Renal cortex interstitium (tissue), 15 donors: ENCODE data around the gene LYPD1. TPM values are rescaled to one million over a fixed set of nuclear protein-coding genes. Genes with fewer than 3 reads are reported as not detected.
"Not testable (repeated sequence)": the region's sequence is repeated elsewhere in the genome, so short reads cannot be mapped to it uniquely, and the experiment has no call there.

Source experiments
- DNase-seq, 11 donors: peaks; one replicate each; pipeline ENCODE4 v3.0.0-alpha.2; 2013; ENCODE audit warnings: low read depth in 9 of 11, low spot score in 4 of 11; ENCODE audit errors: extremely low read depth in 1 of 11
- long read RNA-seq, 16 experiments: transcript quantifications; one replicate each; lab custom pipeline, GENCODE V29; 2026
- polyA plus RNA-seq, 3 donors: library from polyadenylated mRNA; unstranded; fragments of 120-200 nt; gene quantifications; one replicate each; pipeline ENCODE4 v1.2.1, GENCODE V29; 2013; ENCODE audit not compliant: insufficient read length in 3 of 3

The LYPD1 gene, protein sequence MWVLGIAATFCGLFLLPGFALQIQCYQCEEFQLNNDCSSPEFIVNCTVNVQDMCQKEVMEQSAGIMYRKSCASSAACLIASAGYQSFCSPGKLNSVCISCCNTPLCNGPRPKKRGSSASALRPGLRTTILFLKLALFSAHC
- polyA plus RNA-seq: 100 to 1,000 TPM in 1 of 3 donors, 10 to 100 TPM in 2; 93.0 to 117 (median 94.4) TPM
- long read RNA-seq, donor 1, transcript LYPD1-202 (3 exons, 1,891 nt): major isoform, 45 of 46 reads
- long read RNA-seq, donor 1, partial matches to known transcripts: 0 of 46 reads
- long read RNA-seq, donor 1, other reads (novel, unspliced or antisense): 0 of 46 reads
- long read RNA-seq, donor 2, transcript LYPD1-202 (3 exons, 1,891 nt): major isoform, 44 of 52 reads
- long read RNA-seq, donor 2, partial matches to known transcripts: 6 of 52 reads
- long read RNA-seq, donor 2, other reads (novel, unspliced or antisense): 0 of 52 reads
- long read RNA-seq, donor 3, transcript LYPD1-202 (3 exons, 1,891 nt): major isoform, 32 of 32 reads
- long read RNA-seq, donor 3, partial matches to known transcripts: 0 of 32 reads
- long read RNA-seq, donor 3, other reads (novel, unspliced or antisense): 0 of 32 reads
- long read RNA-seq, donor 4, transcript LYPD1-202 (3 exons, 1,891 nt): major isoform, 27 of 27 reads
- long read RNA-seq, donor 4, partial matches to known transcripts: 0 of 27 reads
- long read RNA-seq, donor 4, other reads (novel, unspliced or antisense): 0 of 27 reads
- long read RNA-seq, donor 5: 0 reads
- long read RNA-seq, donor 6, transcript LYPD1-202 (3 exons, 1,891 nt): major isoform, 40 of 42 reads
- long read RNA-seq, donor 6, partial matches to known transcripts: 0 of 42 reads
- long read RNA-seq, donor 6, other reads (novel, unspliced or antisense): 0 of 42 reads
- long read RNA-seq, donor 7, transcript LYPD1-202 (3 exons, 1,891 nt): major isoform, 43 of 54 reads
- long read RNA-seq, donor 7, partial matches to known transcripts: 5 of 54 reads
- long read RNA-seq, donor 7, other reads (novel, unspliced or antisense): 5 of 54 reads
- long read RNA-seq, donor 8, transcript LYPD1-202 (3 exons, 1,891 nt): major isoform, 43 of 51 reads
- long read RNA-seq, donor 8, partial matches to known transcripts: 6 of 51 reads
- long read RNA-seq, donor 8, other reads (novel, unspliced or antisense): 0 of 51 reads
- long read RNA-seq, donor 9, transcript LYPD1-202 (3 exons, 1,891 nt): major isoform, 25 of 25 reads
- long read RNA-seq, donor 9, partial matches to known transcripts: 0 of 25 reads
- long read RNA-seq, donor 9, other reads (novel, unspliced or antisense): 0 of 25 reads
- long read RNA-seq, donor 10, transcript LYPD1-202 (3 exons, 1,891 nt): major isoform, 33 of 34 reads
- long read RNA-seq, donor 10, partial matches to known transcripts: 0 of 34 reads
- long read RNA-seq, donor 10, other reads (novel, unspliced or antisense): 0 of 34 reads
- long read RNA-seq, donor 11, transcript LYPD1-202 (3 exons, 1,891 nt): major isoform, 31 of 32 reads
- long read RNA-seq, donor 11, partial matches to known transcripts: 0 of 32 reads
- long read RNA-seq, donor 11, other reads (novel, unspliced or antisense): 0 of 32 reads
- long read RNA-seq, donor 12, transcript LYPD1-202 (3 exons, 1,891 nt): major isoform, 9 of 9 reads
- long read RNA-seq, donor 12, partial matches to known transcripts: 0 of 9 reads
- long read RNA-seq, donor 12, other reads (novel, unspliced or antisense): 0 of 9 reads
- long read RNA-seq, donor 13, transcript LYPD1-202 (3 exons, 1,891 nt): major isoform, 91 of 228 reads
- long read RNA-seq, donor 13, partial matches to known transcripts: 126 of 228 reads
- long read RNA-seq, donor 13, other reads (novel, unspliced or antisense): 9 of 228 reads
- long read RNA-seq, donor 14, transcript LYPD1-202 (3 exons, 1,891 nt): major isoform, 42 of 43 reads
- long read RNA-seq, donor 14, partial matches to known transcripts: 0 of 43 reads
- long read RNA-seq, donor 14, other reads (novel, unspliced or antisense): 0 of 43 reads
- long read RNA-seq, donor 15, transcript LYPD1-202 (3 exons, 1,891 nt): major isoform, 11 of 11 reads
- long read RNA-seq, donor 15, partial matches to known transcripts: 0 of 11 reads
- long read RNA-seq, donor 15, other reads (novel, unspliced or antisense): 0 of 11 reads
- long read RNA-seq, donor 16, transcript LYPD1-202 (3 exons, 1,891 nt): major isoform, 108 of 140 reads
- long read RNA-seq, donor 16, partial matches to known transcripts: 22 of 140 reads
- long read RNA-seq, donor 16, other reads (novel, unspliced or antisense): 10 of 140 reads

DNA sequence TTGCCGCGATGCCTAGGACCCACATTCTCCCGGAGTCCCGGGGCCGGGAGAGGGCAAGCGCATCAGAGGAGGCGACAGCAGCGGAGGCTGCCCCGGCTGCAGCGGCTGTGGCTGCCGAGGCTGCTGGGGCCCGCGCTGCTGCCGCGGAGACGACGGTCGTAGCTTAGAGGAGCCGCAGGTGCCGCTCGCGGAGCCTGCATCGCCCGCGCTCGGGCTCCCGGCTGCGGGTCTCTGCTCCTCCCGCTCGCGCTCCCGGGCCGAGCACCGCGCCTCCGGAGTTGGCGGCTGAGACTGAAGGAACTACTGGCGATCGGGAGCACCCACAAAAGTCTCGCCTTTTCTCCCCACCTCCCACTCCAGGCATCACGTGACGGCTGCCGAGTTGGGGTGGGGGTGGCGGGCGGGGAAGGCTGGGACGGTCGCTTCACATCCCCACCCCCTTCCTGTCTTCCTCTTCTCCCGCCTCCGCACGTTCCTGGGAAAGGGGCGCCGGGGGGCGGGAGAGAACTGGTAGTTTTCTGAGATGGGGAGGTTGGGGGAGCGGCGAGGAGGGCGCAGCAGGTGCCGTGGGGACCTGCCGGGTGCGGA, at the start of gene LYPD1:
TSS of gene LYPD1 (minus strand) at position 298 of the 588 bp plus-strand sequence. CDS start at position 25, 273 bp downstream.
- DNase-seq: peak in 2 of 11 donors; percentile 34 to 44

DNA sequence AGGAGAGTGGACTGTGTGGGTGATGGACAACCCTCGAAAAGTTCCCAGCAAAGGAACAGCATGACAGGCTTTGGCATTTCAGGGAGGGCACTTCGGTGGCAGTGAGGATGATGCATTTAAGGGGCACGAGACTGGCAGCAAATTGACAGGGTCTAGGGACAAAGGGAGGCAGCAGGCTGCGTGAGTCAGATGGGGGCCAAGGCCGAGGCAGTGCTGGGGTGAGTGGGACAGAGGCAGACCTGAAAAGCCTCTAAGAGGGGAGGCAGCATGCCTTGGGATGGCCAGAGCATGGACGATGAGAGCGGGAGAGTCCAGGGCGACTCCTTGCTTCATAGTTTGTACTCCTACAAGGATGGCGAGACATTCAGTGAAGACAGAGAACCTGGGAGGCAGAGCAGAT, 49.5 kb upstream of the LYPD1 start:
- DNase-seq: no peak

DNA sequence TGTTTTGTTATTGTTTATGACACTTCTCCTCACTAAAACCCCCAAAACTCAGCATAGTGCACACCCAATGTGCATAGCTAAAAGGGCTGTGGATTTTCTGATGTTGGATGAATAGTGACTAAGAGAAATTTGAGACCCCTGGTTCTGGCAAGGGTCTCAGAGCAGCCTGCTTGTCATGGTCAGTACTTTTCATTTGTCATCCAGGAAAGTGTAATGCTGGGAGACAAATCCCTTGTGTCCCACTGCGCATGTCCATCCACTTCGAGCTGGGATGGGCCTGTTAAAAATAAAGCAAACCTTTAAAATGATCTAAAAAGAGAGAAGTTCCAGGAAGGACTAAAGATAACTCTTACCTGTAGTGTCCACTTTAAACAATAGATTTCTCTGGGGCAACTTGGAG, 46.9 kb upstream of the LYPD1 start:
- no peak for DNase-seq

DNA sequence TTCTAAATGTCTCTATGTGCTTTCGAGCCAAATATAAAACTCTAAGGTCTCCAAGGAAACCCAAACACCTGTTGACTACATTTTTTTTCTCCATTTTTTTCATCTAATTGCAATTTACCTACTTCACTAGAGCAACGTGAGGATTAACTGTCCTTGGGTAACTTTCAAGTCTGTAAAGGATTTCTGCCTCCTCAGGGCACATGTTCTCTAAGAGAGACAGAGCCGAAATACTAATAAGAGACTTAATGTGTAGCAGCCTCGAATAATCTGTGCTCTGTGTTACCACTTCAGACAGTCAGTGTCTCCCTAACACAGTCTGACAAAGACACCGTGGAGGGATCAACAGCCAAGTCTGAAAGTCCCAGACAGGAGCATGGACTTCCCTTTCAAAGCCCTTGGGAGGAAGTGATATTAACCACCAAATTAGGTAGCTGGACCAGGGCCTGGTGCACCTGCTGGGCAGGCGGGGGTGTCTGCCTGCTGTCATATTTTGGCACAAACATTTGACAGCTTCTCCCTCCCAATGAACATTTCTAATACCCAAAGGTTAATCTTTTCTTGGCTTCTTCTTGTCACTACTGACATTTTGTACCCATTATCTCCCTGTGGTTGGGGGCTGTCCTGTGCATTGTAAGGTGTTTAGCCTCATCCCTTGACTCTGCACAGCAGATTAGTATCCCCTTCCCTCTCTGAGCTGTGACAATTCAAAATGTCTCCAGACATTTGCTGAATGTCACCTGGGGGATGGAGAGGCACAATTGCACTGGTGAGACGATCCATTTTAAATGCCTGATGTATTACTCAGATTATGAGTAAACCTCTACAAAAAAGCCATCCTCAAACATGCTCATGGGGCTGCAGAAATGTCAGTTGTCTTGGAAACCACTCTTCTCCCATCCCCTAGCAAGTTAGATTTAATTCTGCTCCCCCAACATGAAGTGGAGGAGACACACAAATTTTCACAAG, 45.7 kb upstream of the LYPD1 start:
- DNase-seq: no peak

DNA sequence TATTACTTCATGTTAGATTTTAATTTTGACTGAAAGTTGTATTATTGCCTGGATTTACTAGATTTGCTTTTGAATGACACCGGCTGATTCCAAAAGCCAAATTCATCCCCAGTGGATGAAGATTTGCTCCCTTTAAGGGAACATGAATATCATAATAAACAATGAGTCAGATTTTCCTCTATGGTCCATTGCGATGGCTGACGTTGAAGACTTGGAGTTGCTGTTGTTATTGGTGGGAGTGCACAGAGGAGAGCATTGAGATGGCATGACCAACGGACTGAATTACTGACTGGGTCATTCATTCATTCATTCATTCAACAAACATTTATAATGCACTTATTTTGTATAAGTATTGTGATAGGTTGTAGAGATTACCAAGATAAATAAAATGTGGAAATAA, 33.4 kb upstream of the LYPD1 start:
- DNase-seq: no peak

DNA sequence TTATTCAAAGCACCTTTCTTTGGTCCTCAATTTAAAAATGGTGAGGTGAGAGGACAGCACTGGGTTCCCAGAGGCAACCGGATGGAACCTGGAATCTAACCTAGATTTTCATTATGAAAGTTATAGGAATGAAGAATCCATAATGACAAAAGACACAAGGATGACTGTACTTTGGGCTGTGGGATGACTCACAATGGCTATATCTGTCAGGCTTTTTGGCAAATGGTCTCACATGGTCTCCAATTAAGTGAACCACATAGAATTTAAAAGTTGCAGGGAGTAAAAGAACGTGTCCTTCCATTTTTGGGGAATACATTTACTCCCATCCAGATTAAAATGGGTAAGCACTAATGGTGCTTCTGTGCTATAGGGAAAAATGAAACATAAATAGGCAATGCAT, 31.8 kb upstream of the LYPD1 start:
- no peak for DNase-seq

DNA sequence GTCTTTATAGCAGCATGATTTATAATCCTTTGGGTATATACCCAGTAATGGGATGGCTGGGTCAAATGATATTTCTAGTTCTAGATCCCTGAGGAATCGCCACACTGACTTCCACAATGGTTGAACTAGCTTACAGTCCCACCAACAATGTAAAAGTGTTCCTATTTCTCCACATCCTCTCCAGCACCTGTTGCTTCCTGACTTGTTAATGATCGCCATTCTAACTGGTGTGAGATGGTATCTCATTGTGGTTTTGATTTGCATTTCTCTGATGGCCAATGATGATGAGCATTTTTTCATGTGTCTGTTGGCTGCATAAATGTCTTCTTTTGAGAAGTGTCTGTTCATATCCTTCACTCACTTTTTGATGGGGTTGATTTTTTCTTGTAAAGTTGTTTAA, 29.8 kb upstream of the LYPD1 start:
- not testable (repeated sequence) for DNase-seq

DNA sequence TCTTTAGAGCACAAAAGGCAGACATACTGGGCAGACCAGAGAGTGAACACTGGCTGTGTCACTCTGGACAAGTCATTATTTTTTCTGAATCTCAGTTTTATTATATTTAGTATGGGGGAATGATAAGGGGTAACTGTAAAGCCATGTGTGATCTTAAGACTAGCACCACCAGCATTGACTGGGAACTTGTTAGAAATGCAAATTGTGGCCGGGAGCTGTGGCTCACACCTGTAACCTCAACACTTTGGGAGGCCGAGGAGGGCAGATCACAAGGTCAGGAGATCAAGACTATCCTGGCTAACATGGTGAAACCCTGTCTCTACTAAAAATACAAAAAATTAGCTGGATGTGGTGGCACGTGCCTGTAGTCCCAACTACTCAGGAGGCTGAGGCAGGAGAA, 28.3 kb upstream of the LYPD1 start:
- DNase-seq: not testable (repeated sequence)

DNA sequence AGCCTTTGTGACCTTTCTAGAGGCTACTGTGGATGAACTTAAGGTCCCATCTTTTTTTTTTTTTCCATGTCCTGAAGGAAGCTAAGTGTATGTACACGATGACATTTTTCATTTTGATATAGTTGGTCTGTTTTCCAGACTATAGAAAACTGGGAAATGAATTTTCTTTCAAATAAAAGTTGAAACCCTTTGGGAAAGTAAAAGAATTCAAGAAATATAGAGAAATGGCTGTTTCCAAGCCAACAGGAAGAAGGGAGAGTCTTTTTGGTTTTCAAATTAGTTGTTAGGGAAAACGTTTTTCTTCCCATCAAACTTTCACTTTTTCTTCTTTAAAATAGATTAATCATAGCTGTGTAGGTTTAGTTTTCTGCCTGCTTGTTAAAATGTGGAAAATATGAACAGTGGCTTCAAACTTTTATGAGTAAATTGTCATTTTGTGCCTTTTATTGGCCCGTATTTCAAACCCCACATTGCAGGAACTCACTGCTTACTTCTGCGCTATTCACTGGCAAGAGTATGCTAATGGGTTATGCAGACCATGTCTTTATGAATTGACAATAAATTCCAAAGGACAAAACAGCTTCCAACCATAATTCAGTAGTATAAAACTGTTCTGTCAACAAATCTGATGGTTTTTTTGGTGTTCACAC, 27.7 kb upstream of the LYPD1 start:
- DNase-seq: no peak

DNA sequence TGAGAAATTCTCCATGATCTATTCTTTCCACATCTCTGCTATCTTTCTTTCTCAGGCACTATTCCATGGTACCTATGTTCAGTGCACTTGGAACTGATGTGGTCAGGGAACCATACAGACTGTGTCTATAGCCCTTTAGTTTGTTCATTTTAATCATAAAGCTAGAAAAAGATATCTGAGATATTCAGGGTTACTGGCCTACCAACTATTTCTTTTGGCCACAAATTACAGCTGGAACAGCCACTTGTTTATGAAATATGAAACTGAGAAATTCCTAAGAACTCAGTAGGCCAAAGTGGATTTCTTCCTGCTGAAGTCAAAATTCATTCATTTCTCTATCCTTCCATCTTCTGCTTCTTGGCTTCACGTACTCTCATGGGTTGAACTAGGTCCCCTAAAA, 22.8 kb upstream of the LYPD1 start:
- no peak for DNase-seq

DNA sequence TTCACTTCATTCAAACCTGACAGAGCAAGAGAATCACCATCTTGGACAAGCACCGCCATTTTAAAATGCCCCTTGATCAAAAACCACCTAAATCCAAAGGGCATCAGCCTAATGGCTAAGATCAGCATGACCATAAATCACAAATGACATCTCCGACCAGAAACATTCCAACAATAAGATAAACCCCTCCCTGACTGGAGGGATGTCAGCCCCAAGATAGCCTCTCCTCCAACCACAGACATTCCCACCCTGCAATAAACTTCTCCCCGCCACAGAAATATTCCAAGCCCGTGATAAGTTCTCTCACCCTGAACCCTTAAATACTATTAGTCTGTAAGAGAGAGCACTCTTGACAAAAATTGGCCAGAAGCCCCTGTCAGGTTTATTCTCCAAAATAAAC, 21.6 kb upstream of the LYPD1 start:
- no peak for DNase-seq

DNA sequence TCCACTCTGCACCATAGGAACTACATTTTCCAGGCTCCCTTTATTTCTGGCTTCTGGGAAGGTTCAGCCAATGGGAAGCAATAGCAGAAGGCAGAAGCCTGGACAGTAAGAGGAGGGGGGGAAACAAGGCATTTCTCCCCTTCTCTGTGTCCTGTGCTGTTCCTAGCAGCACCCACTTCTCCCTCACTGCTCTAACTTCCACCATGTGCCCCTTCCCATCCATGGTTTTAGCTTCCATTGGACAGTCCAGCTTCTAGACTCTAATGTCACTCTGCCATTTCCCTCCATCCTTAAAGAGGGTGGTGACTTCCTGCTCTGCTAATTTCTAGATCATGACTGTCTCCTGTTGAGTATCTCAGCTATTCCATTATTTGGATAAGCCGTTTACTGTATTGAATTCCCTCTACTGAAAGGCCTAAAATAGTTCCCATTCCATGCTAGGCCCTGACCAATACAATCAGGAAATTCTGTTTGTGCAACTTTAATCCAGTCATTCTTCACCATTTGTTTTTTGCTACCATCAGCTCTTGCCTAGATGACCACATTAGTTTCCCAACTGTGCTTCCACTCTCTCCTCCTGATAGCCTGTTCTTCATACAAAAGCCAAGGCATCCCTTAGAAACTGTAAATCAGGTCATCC, 20.8 kb upstream of the LYPD1 start:
- no peak for DNase-seq

DNA sequence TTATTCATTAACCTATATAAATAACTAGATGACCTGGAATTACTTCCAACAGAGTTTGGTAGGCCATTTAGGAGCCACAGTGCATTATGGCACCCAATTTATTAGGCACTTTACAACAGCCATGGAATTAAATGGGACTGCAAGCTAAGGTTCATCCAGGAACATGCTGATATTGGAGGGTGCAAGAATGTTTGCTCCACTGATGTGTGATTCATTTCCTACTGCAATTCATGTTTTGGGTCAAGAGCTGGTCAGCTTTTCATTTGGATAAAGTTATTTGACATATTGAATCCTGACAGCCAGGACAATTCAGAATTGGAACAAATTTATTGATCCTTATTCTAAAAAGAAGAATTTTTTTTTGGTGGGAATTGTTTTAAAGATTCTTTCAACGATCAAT, 11.8 kb upstream of the LYPD1 start:
- no peak for DNase-seq

DNA sequence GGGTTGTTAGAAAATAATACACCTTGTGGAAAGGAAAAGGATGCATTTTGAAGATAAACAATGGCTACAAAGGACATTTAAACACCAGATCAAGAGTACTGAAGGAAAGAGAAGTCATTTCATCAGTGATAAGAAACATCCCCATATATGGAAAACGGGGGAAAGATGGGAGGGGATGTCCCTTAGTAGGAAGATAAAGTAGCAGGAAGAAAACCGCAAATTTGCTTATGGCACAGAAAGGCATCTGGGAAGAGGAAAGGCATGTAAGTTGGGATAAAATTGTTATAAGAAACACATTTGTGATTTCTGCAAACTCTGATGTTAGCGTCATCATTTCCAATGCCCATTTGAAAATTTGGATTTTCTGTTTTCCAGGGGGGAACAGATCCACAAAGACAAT, 10.5 kb upstream of the LYPD1 start:
- no peak for DNase-seq

DNA sequence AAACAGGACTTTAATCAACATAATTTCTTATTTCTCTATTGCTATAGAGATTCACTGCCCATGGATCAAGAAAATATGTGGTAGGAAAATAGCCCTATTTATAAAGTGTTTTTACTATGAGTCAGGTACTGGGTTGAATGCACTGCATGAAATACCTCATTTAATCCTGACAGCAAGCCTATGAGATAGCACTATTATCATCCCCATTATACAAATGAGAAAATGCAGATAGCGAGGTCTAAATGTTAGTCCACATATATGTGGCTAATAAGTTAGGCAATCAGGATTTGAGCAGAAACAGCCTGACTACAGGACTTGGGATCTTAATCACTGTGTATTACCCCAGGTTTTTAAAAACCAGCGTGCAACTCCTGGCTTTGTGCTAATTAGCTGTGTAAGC, 8.5 kb upstream of the LYPD1 start:
- no peak for DNase-seq
